ENCODE results near the gene PALLD.

DNA sequence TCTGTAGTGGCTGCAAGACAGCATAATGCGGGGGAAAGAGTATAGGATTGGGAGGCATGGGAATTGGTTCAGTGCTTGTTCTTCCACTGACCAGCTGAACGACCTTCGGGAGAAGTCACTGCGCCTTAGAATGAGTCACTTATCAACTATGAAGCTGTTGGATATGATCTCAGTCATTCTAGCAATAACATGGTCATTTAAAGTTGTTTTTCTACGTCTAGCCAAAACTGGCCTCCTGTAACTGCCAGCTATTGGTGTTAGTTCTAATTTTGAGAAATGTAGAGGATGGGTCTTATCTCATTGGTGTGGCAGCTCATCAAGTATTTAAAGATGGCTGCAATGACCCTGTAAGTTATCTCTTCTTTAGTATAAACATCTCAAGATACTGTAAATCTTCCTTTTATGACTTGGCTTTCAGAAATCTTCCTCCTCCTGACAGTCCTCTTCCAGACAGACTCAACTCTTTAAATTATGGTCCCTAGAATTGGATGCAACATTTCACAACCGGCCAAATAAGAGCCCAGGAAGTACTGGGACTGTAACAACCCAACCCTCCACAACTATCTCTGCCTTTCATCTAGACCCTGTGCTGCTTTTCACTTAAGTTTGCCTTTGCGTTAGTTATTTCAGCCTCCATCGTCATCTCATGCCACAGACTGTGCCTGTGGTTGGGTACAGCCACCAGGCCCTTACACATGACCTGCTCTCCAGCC is 269.9 kb downstream of the PALLD start:
- TF ChIP-seq POLR2A (IDR thresholded peaks at IDR 0.05; ENCODE audit: control extremely low read depth in 1 of 2, low read depth in 2 of 2, low read length in 2 of 2), result no peak
- TF ChIP-seq, protein P1, sequence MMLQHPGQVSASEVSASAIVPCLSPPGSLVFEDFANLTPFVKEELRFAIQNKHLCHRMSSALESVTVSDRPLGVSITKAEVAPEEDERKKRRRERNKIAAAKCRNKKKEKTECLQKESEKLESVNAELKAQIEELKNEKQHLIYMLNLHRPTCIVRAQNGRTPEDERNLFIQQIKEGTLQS (IDR thresholded peaks at IDR 0.05; ENCODE audit: insufficient read depth, low read depth, low read length), result no peak

Measured in H1 (cell line).